Right atrium auricular region (tissue), 2 donors: ENCODE data around the gene ARMC9. TPM values are rescaled to one million over a fixed set of nuclear protein-coding genes. Genes with fewer than 3 reads are reported as not detected.

Experiments
- DNase-seq: peaks from one replicate; pipeline ENCODE4 v3.0.0-alpha.2; 2019; ENCODE audit warnings: low spot score
- H3K27ac ChIP-seq, 2 donors: fragments of 200-600 bp; sonication (generic); 1 replicate in 1 of 2; 2 replicates in 1 of 2; pipeline ENCODE4 v1.5.1; 2016 to 2019
- H3K27me3 ChIP-seq, 2 donors: fragments of 200-600 bp; sonication (generic); one replicate each; pipeline versions ENCODE4 v1.5.1 to v1.6.0; 2017 to 2019
- H3K36me3 ChIP-seq: fragments of 200-600 bp; sonication (generic); one replicate; pipeline ENCODE4 v1.5.1; 2016
- H3K4me1 ChIP-seq, 2 donors: fragments of 200-600 bp; sonication (generic); one replicate each; pipeline versions ENCODE4 v1.5.1 to v1.6.0; 2017 to 2019
- H3K4me3 ChIP-seq, 2 donors: fragments of 200-600 bp; sonication (generic); 1 replicate in 1 of 2; 2 replicates in 1 of 2; pipeline ENCODE4 v1.5.1; 2017 to 2019; ENCODE audit warnings: mild to moderate bottlenecking in 1 of 2, moderate library complexity in 1 of 2
- H3K9me3 ChIP-seq, 2 donors: fragments of 200-600 bp; sonication (generic); one replicate each; pipeline ENCODE4 v1.5.1; 2019
- CTCF ChIP-seq, 2 donors: fragments of 200-600 bp; sonication (generic); IDR thresholded peaks; one replicate each; pipeline ENCODE4 v1.5.1; 2019; ENCODE audit warnings: antibody characterized with exemption in 2 of 2
- total RNA-seq, 2 donors: library from RNA; depleted of rRNA; stranded (reverse); fragments of >200 nt; gene quantifications; one replicate each; pipeline ENCODE4 v1.1.0, GENCODE V29; 2016

ARMC9 gene
- total RNA-seq, 2 donors from 2014 or later = 2.0 to 2.9 TPM

- TF ChIP-seq CTCF (IDR thresholded peaks at IDR 0.05) = no peak
These were observed 158.6 kb downstream of the ARMC9 start for GRCh38 chr2:231357048-231357447.

GRCh38 chr2:231357931-231358330 is 159.5 kb downstream of the ARMC9 start:
- peaks cover 0 to 3% of the 10 kb centered on the region in 2 donors for H3K4me1 ChIP-seq
- H3K36me3 ChIP-seq = no peaks in the 10 kb centered on the region
- H3K27ac ChIP-seq = no peak overlapping the region
- no peak for DNase-seq
- H3K4me3 ChIP-seq = no peak overlapping the region
- TF ChIP-seq CTCF (IDR thresholded peaks at IDR 0.05) = no peak
- no peaks in the 10 kb centered on the region for H3K27me3 ChIP-seq
- no peaks in the 10 kb centered on the region for H3K9me3 ChIP-seq

More at GRCh38 chr2:231357048-231357447, 158.6 kb downstream of the ARMC9 start:
- no peak for DNase-seq
- H3K36me3 ChIP-seq = no peaks in the 10 kb centered on the region
- no peak overlapping the region for H3K27ac ChIP-seq
- peaks cover 0 to 3% of the 10 kb centered on the region in 2 donors for H3K4me1 ChIP-seq
- H3K9me3 ChIP-seq = no peaks in the 10 kb centered on the region
- H3K4me3 ChIP-seq = no peak overlapping the region
- H3K27me3 ChIP-seq = no peaks in the 10 kb centered on the region

GRCh38 chr2:231359441-231359840 is 161.0 kb downstream of the ARMC9 start:
- Histone ChIP-seq H3K27me3 (no peaks in the 10 kb centered on the region), H3K9me3 (no peaks in the 10 kb centered on the region), H3K4me1 (peaks cover 0 to 5% of the 10 kb centered on the region in 2 donors), H3K27ac (no peak overlapping the region), H3K4me3 (no peak overlapping the region), H3K36me3 (no peaks in the 10 kb centered on the region)
- DNase-seq = no peak
- no peak for TF ChIP-seq CTCF (IDR thresholded peaks at IDR 0.05)

GRCh38 chr2:231359948-231360347 is 161.5 kb downstream of the ARMC9 start:
- no peak for TF ChIP-seq CTCF (IDR thresholded peaks at IDR 0.05)
- DNase-seq = no peak
- no peaks in the 10 kb centered on the region for H3K36me3 ChIP-seq

GRCh38 chr2:231360401-231360800 is 162.0 kb downstream of the ARMC9 start:
- H3K27ac ChIP-seq = no peak overlapping the region
- no peak for DNase-seq
- TF ChIP-seq CTCF (IDR thresholded peaks at IDR 0.05) = no peak
- H3K9me3 ChIP-seq = no peaks in the 10 kb centered on the region
- H3K36me3 ChIP-seq = no peaks in the 10 kb centered on the region
- H3K4me1 ChIP-seq = peaks cover 0 to 10% of the 10 kb centered on the region in 2 donors
- no peaks in the 10 kb centered on the region for H3K27me3 ChIP-seq
- no peak overlapping the region for H3K4me3 ChIP-seq

More at GRCh38 chr2:231359948-231360347, 161.5 kb downstream of the ARMC9 start:
- Histone ChIP-seq H3K4me3 (no peak overlapping the region), H3K9me3 (no peaks in the 10 kb centered on the region), H3K4me1 (peaks cover 0 to 10% of the 10 kb centered on the region in 2 donors), H3K27ac (no peak overlapping the region), H3K27me3 (no peaks in the 10 kb centered on the region)

GRCh38 chr2:231360881-231361371 is 162.5 kb downstream of the ARMC9 start:
- Histone ChIP-seq H3K27me3 (no peaks in the 10 kb centered on the region), H3K4me1 (peaks cover 0 to 8% of the 10 kb centered on the region in 2 donors), H3K4me3 (no peak overlapping the region), H3K9me3 (no peaks in the 10 kb centered on the region), H3K27ac (no peak overlapping the region), H3K36me3 (no peaks in the 10 kb centered on the region)
- DNase-seq = no peak
- TF ChIP-seq CTCF (IDR thresholded peaks at IDR 0.05) = no peak
